H9 (cell line): ENCODE data around the gene CAMK1. TPM values are rescaled to one million over a fixed set of nuclear protein-coding genes. Genes with fewer than 3 reads are reported as not detected.
"Not testable (repeated sequence)": the region's sequence is repeated elsewhere in the genome, so short reads cannot be mapped to it uniquely, and the experiment has no call there.

Experiments
- DNase-seq: peaks from one replicate; pipeline ENCODE4 v3.0.0-alpha.2; 2017
- H2AFZ ChIP-seq: one replicate; pipeline ENCODE4 v1.6.1; 2013; ENCODE audit warnings: mild to moderate bottlenecking, low read length, control low read depth, moderate library complexity
- H2AK5ac ChIP-seq: 2 replicates; pipeline ENCODE4 v1.6.1; 2013; ENCODE audit warnings: low read length, control low read depth, mixed read lengths; ENCODE audit not compliant: insufficient read length
- H2BK120ac ChIP-seq: one replicate; pipeline ENCODE4 v1.6.1; 2013; ENCODE audit warnings: low read depth, mild to moderate bottlenecking, low read length, control low read depth, inconsistent platforms; ENCODE audit not compliant: poor library complexity, severe bottlenecking
- H2BK12ac ChIP-seq: 2 replicates; pipeline ENCODE4 v1.6.1; 2013; ENCODE audit warnings: low read length, control low read depth, mixed read lengths, low read depth; ENCODE audit not compliant: insufficient read length
- H2BK15ac ChIP-seq: 2 replicates; pipeline ENCODE4 v1.6.1; 2013; ENCODE audit warnings: low read depth, low read length, control low read depth
- H2BK20ac ChIP-seq: one replicate; pipeline ENCODE4 v1.6.1; 2013; ENCODE audit warnings: low read depth, mild to moderate bottlenecking, low read length, control low read depth, inconsistent platforms; ENCODE audit not compliant: poor library complexity, severe bottlenecking
- H2BK5ac ChIP-seq: 2 replicates; pipeline ENCODE4 v1.6.1; 2013; ENCODE audit warnings: low read length, control low read depth, mixed read lengths; ENCODE audit not compliant: insufficient read length
- H3K14ac ChIP-seq: 2 replicates; pipeline ENCODE4 v1.6.1; 2013; ENCODE audit warnings: low read length, control low read depth; ENCODE audit not compliant: insufficient read depth
- H3K18ac ChIP-seq: 2 replicates; pipeline ENCODE4 v1.6.1; 2013; ENCODE audit warnings: low read depth, mild to moderate bottlenecking, mixed read lengths, low read length, control low read depth; ENCODE audit not compliant: insufficient read length
- H3K23ac ChIP-seq: 2 replicates; pipeline ENCODE4 v1.6.1; 2013; ENCODE audit warnings: low read length, control low read depth, mixed read lengths, low read depth; ENCODE audit not compliant: insufficient read length
- H3K23me2 ChIP-seq: 2 replicates; pipeline ENCODE4 v1.6.1; 2013; ENCODE audit warnings: low read depth, mild to moderate bottlenecking, mixed read lengths, low read length, control low read depth; ENCODE audit not compliant: insufficient read length, poor library complexity, severe bottlenecking
- H3K27ac ChIP-seq: 2 replicates; pipeline ENCODE4 v1.5.1; 2013; ENCODE audit warnings: low read length, control low read depth, mixed read lengths, low read depth; ENCODE audit not compliant: insufficient read length
- H3K27me3 ChIP-seq: 2 replicates; pipeline ENCODE4 v1.6.1; 2013; ENCODE audit warnings: low read length, control low read depth, inconsistent platforms; ENCODE audit not compliant: insufficient read depth
- H3K4ac ChIP-seq: 2 replicates; pipeline ENCODE4 v1.6.1; 2013; ENCODE audit warnings: low read depth, mild to moderate bottlenecking, control low read depth, inconsistent platforms, low read length, moderate library complexity
- H3K4me1 ChIP-seq: 2 replicates; pipeline ENCODE4 v1.6.1; 2013; ENCODE audit warnings: low read length, control low read depth, inconsistent platforms; ENCODE audit not compliant: insufficient read depth
- H3K4me2 ChIP-seq: 2 replicates; pipeline ENCODE4 v1.6.1; 2013; ENCODE audit warnings: low read length, control low read depth, mixed read lengths; ENCODE audit not compliant: insufficient read length, insufficient read depth
- H3K56ac ChIP-seq: 2 replicates; pipeline ENCODE4 v1.6.1; 2013; ENCODE audit warnings: low read depth, mild to moderate bottlenecking, mixed read lengths, low read length, control low read depth; ENCODE audit not compliant: insufficient read length
- H3K79me1 ChIP-seq: 2 replicates; pipeline ENCODE4 v1.6.1; 2013; ENCODE audit warnings: low read depth, mild to moderate bottlenecking, moderate library complexity, low read length, control low read depth, inconsistent platforms; ENCODE audit not compliant: insufficient read depth, poor library complexity, severe bottlenecking
- H3K79me2 ChIP-seq: 2 replicates; pipeline ENCODE4 v1.6.1; 2013; ENCODE audit warnings: low read length, control low read depth, inconsistent platforms; ENCODE audit not compliant: insufficient read depth
- H3K9ac ChIP-seq: 2 replicates; pipeline ENCODE4 v1.6.1; 2013; ENCODE audit warnings: low read length, control low read depth, mixed read lengths; ENCODE audit not compliant: insufficient read length; ENCODE audit errors: extremely low read depth
- H3K9me3 ChIP-seq: one replicate; pipeline ENCODE4 v1.6.1; 2013; ENCODE audit warnings: low read depth, low read length, inconsistent platforms; ENCODE audit not compliant: control insufficient read depth
- H3T11ph ChIP-seq: one replicate; pipeline ENCODE4 v1.6.1; 2013; ENCODE audit warnings: mild to moderate bottlenecking, low read length, control low read depth, inconsistent platforms
- H4K20me1 ChIP-seq: one replicate; pipeline ENCODE4 v1.6.1; 2013; ENCODE audit not compliant: control insufficient read depth, insufficient read length, insufficient read depth
- H4K5ac ChIP-seq: 2 replicates; pipeline ENCODE4 v1.6.1; 2013; ENCODE audit warnings: low read depth, mild to moderate bottlenecking, mixed read lengths, low read length, control low read depth; ENCODE audit not compliant: insufficient read length
- H4K8ac ChIP-seq: replicated peaks from 2 replicates; pipeline ENCODE4 v1.6.1; 2013; ENCODE audit warnings: low read length, control low read depth, mixed read lengths, low read depth; ENCODE audit not compliant: insufficient read length
- H4K91ac ChIP-seq: 2 replicates; pipeline ENCODE4 v1.6.1; 2013; ENCODE audit warnings: low read depth, mild to moderate bottlenecking, moderate library complexity, mixed read lengths, low read length, control low read depth; ENCODE audit not compliant: insufficient read length
- H3K27ac Mint-ChIP-seq, 3 experiments: 2 replicates in 2 of 3; 3 replicates in 1 of 3; pipeline ENCODE4 v1.8.0; 2020 to 2021; ENCODE audit warnings: mixed read lengths in 3 of 3, mild to moderate bottlenecking in 1 of 3, moderate library complexity in 1 of 3
- H3K27me3 Mint-ChIP-seq: 2 replicates; pipeline ENCODE4 v1.8.0; 2021; ENCODE audit warnings: low read depth, mild to moderate bottlenecking, moderate library complexity, mixed read lengths
- H3K36me3 Mint-ChIP-seq, 3 experiments: 2 replicates in 2 of 3; 3 replicates in 1 of 3; pipeline ENCODE4 v1.8.0; 2020 to 2021; ENCODE audit warnings: low read depth in 3 of 3, mixed read lengths in 3 of 3; ENCODE audit not compliant: insufficient read depth in 1 of 3
- H3K4me1 Mint-ChIP-seq, 2 experiments: 2 replicates each; pipeline ENCODE4 v1.8.0; 2020; ENCODE audit warnings: mixed read lengths in 2 of 2
- H3K4me3 Mint-ChIP-seq, 2 experiments: 2 replicates in 1 of 2; 3 replicates in 1 of 2; pipeline ENCODE4 v1.8.0; 2020 to 2021; ENCODE audit warnings: mild to moderate bottlenecking in 2 of 2, mixed read lengths in 2 of 2, moderate library complexity in 1 of 2
- H3K9me3 Mint-ChIP-seq, 2 experiments: 2 replicates in 1 of 2; 3 replicates in 1 of 2; pipeline ENCODE4 v1.8.0; 2020; ENCODE audit warnings: mild to moderate bottlenecking in 2 of 2, mixed read lengths in 2 of 2, moderate library complexity in 1 of 2
- CTCF ChIP-seq: fragments of 200-600 bp; sonication (generic); conservative IDR thresholded peaks from 3 replicates; pipeline ENCODE4 v1.8.0; 2021; ENCODE audit warnings: antibody characterized with exemption, mild to moderate bottlenecking
- WGBS: extraction: QIAGEN DNeasy Blood & Tissue Kit; methylation state at CpG from one replicate; pipeline ENCODE4 v1.1.7; 2013; ENCODE audit warnings: missing lambda C conversion rate, low lambda C conversion rate, mixed read lengths; ENCODE audit not compliant: insufficient read length; ENCODE audit errors: extremely low coverage; 5-methylcytosine and 5-hydroxymethylcytosine counted together
- total RNA-seq: library from RNA; stranded (reverse); gene quantifications from 2 replicates; pipeline ENCODE4 v1.2.1, GENCODE V29; 2021

The CAMK1 gene
- total RNA-seq, 1 experiment from 2014 or later, result 9.2 TPM

GRCh38 chr3:9776896-9777693 lies 7.3 kb upstream of the CAMK1 start:
- Mint-ChIP-seq H3K4me3 (no peak overlapping the region; a peak in 1 of 5 replicates), H3K9me3 (no peaks in the 10 kb centered on the region), H3K27ac (no peak overlapping the region), H3K36me3 (peaks cover 6 to 21% (median 14%) of the 10 kb centered on the region in 3 experiments; a peak in 6 of 7 replicates), H3K27me3 (peaks cover 20% of the 10 kb centered on the region), H3K4me1 (peaks cover 7 to 8% of the 10 kb centered on the region in 2 experiments; a peak in 3 of 4 replicates)
- Histone ChIP-seq H2BK5ac (no peak overlapping the region), H3K4me1 (no peaks in the 10 kb centered on the region), H3K27ac (no peak overlapping the region), H3K23me2 (no peaks in the 10 kb centered on the region), H4K5ac (no peak overlapping the region), H4K20me1 (no peaks in the 10 kb centered on the region), H3K4me2 (no peak overlapping the region), H3K79me2 (no peaks in the 10 kb centered on the region), H3K79me1 (no peaks in the 10 kb centered on the region), H2BK12ac (no peak overlapping the region), H3K9me3 (no peaks in the 10 kb centered on the region), H2BK15ac (no peak overlapping the region), H3K27me3 (no peaks in the 10 kb centered on the region; the same call in 1 of the 2 replicates), H4K91ac (no peak overlapping the region), H3K14ac (no peak overlapping the region), H3K9ac (no peak overlapping the region), H3K4ac (no peak overlapping the region), H3T11ph (no peak overlapping the region), H3K56ac (no peak overlapping the region), H3K23ac (no peak overlapping the region), H2AK5ac (no peak overlapping the region), H4K8ac (no peak overlapping the region), H3K18ac (no peak overlapping the region), H2BK20ac (no peak overlapping the region), H2AFZ (no peak overlapping the region), H2BK120ac (no peak overlapping the region)
- WGBS, result no CpG with 5 or more reads among the region's 5 CpGs
- DNase-seq, result no peak
- TF ChIP-seq CTCF, result no peak

- H3K4me1 ChIP-seq, H3K27ac Mint-ChIP-seq, H3T11ph ChIP-seq, H2BK5ac ChIP-seq, H2BK120ac ChIP-seq, H3K18ac ChIP-seq, H3K23ac ChIP-seq, H4K8ac ChIP-seq, H3K79me1 ChIP-seq, H2BK15ac ChIP-seq, H3K9me3 ChIP-seq, H4K91ac ChIP-seq, H3K27me3 ChIP-seq, H3K56ac ChIP-seq, H3K4ac ChIP-seq, H3K9ac ChIP-seq, H2AK5ac ChIP-seq, H4K20me1 ChIP-seq, DNase-seq, H2AFZ ChIP-seq, H2BK12ac ChIP-seq, H3K9me3 Mint-ChIP-seq, H3K27ac ChIP-seq, H3K14ac ChIP-seq, H3K79me2 ChIP-seq, H3K23me2 ChIP-seq, H3K4me2 ChIP-seq, H4K5ac ChIP-seq, H2BK20ac ChIP-seq: not testable (repeated sequence)
- Mint-ChIP-seq H3K36me3 (peaks cover 0 to 10% (median 0%) of the 10 kb centered on the region in 3 experiments; a peak in 2 of 7 replicates), H3K4me1 (peaks cover 18 to 28% of the 10 kb centered on the region in 2 experiments), H3K27me3 (peaks cover 67% of the 10 kb centered on the region), H3K4me3 (peak overlapping the region in 1 of 2 experiments; percentile 44; a peak in 2 of 5 replicates)
- WGBS, result no CpG with 5 or more reads among the region's 2 CpGs
These were observed 1.3 kb upstream of the CAMK1 start for GRCh38 chr3:9771007-9771406.
